ENCODE data around the gene VMAC.

Gene VMAC

GRCh38 chr19:5922161-5922545, 17.5 kb downstream of the VMAC start:
- Histone ChIP-seq H3K4me3 (ENCODE audit: low read length) (no peak overlapping the region), H2AFZ (ENCODE audit: low read length) (no peak overlapping the region), H3K27ac (ENCODE audit: low read length) (no peak overlapping the region), H3K4me2 (ENCODE audit: low read depth, low read length) (no peak overlapping the region), H3K9me3 (replicated peaks; ENCODE audit: insufficient read depth, low read length) (no peaks in the 10 kb centered on the region), H4K20me1 (ENCODE audit: insufficient read depth, low read length) (no peaks in the 10 kb centered on the region), H3K4me1 (ENCODE audit: low read length) (no peaks in the 10 kb centered on the region), H3K79me2 (ENCODE audit: low read length) (no peaks in the 10 kb centered on the region), H3K9ac (ENCODE audit: low read length) (no peak overlapping the region), H3K9me2 (replicated peaks; ENCODE audit: insufficient read depth, low read length) (no peaks in the 10 kb centered on the region), H3K27me3 (replicated peaks; ENCODE audit: insufficient read depth, low read length) (no peaks in the 10 kb centered on the region), H3K36me3 (replicated peaks; ENCODE audit: insufficient read depth, low read length) (peaks cover 21% of the 10 kb centered on the region), H3F3A (ENCODE audit: insufficient read depth, low read length) (no peaks in the 10 kb centered on the region)
- no peak for DNase-seq
- TF ChIP-seq EZH2phosphoT487 (IDR thresholded peaks at IDR 0.05; ENCODE audit: low read length) (no peak), EZH2 (optimal IDR thresholded peaks at IDR 0.05; ENCODE audit: low read depth, low read length) (no peak), CTCF (IDR thresholded peaks at IDR 0.05; ENCODE audit: low read length) (no peak)

GRCh38 chr19:5923356-5923755, 18.7 kb downstream of the VMAC start:
- Histone ChIP-seq H3K9ac (ENCODE audit: low read length) (no peak overlapping the region), H3K4me1 (ENCODE audit: low read length) (no peaks in the 10 kb centered on the region)

GRCh38 chr19:5925830-5926427, 21.3 kb downstream of the VMAC start:
- Histone ChIP-seq H3K9me2 (replicated peaks; ENCODE audit: insufficient read depth, low read length) (no peaks in the 10 kb centered on the region), H3K79me2 (ENCODE audit: low read length) (no peaks in the 10 kb centered on the region), H2AFZ (ENCODE audit: low read length) (no peak overlapping the region), H3K4me1 (ENCODE audit: low read length) (no peaks in the 10 kb centered on the region), H3K27me3 (replicated peaks; ENCODE audit: insufficient read depth, low read length) (no peaks in the 10 kb centered on the region), H4K20me1 (ENCODE audit: insufficient read depth, low read length) (no peaks in the 10 kb centered on the region), H3K4me3 (ENCODE audit: low read length) (no peak overlapping the region), H3K27ac (ENCODE audit: low read length) (no peak overlapping the region), H3K36me3 (replicated peaks; ENCODE audit: insufficient read depth, low read length) (peaks cover 22% of the 10 kb centered on the region; the same call in 1 of the 2 replicates), H3K9ac (ENCODE audit: low read length) (no peak overlapping the region), H3K9me3 (replicated peaks; ENCODE audit: insufficient read depth, low read length) (no peaks in the 10 kb centered on the region), H3K4me2 (ENCODE audit: low read depth, low read length) (no peak overlapping the region), H3F3A (ENCODE audit: insufficient read depth, low read length) (no peaks in the 10 kb centered on the region)
- no peak for TF ChIP-seq EZH2phosphoT487 (IDR thresholded peaks at IDR 0.05; ENCODE audit: low read length)
- no peak for TF ChIP-seq EZH2 (optimal IDR thresholded peaks at IDR 0.05; ENCODE audit: low read depth, low read length)
- no peak for TF ChIP-seq CTCF (IDR thresholded peaks at IDR 0.05; ENCODE audit: low read length)
- DNase-seq, result no peak

More at GRCh38 chr19:5923356-5923755, 18.7 kb downstream of the VMAC start:
- H3K27me3 ChIP-seq (replicated peaks; ENCODE audit: insufficient read depth, low read length), result no peaks in the 10 kb centered on the region
- H3K79me2 ChIP-seq (ENCODE audit: low read length), result no peaks in the 10 kb centered on the region
- peaks cover 23% of the 10 kb centered on the region for H3K36me3 ChIP-seq (replicated peaks; ENCODE audit: insufficient read depth, low read length)
- no peak overlapping the region for H2AFZ ChIP-seq (ENCODE audit: low read length)
- no peaks in the 10 kb centered on the region for H4K20me1 ChIP-seq (ENCODE audit: insufficient read depth, low read length)
- no peaks in the 10 kb centered on the region for H3K9me2 ChIP-seq (replicated peaks; ENCODE audit: insufficient read depth, low read length)
- no peak overlapping the region for H3K4me3 ChIP-seq (ENCODE audit: low read length)
- H3K9me3 ChIP-seq (replicated peaks; ENCODE audit: insufficient read depth, low read length), result no peaks in the 10 kb centered on the region
- H3F3A ChIP-seq (ENCODE audit: insufficient read depth, low read length), result no peaks in the 10 kb centered on the region
- no peak overlapping the region for H3K4me2 ChIP-seq (ENCODE audit: low read depth, low read length)
- no peak for DNase-seq
- H3K27ac ChIP-seq (ENCODE audit: low read length), result no peak overlapping the region
- TF ChIP-seq CTCF (IDR thresholded peaks at IDR 0.05; ENCODE audit: low read length), result no peak
- TF ChIP-seq EZH2 (optimal IDR thresholded peaks at IDR 0.05; ENCODE audit: low read depth, low read length), result no peak
- no peak for TF ChIP-seq EZH2phosphoT487 (IDR thresholded peaks at IDR 0.05; ENCODE audit: low read length)
